GM21737 (cell line): ENCODE data around the gene ACTG2.

ENCODE experiments used
- ATAC-seq: cut with Tn5 transposase; IDR thresholded peaks from one replicate; pipeline ENCODE4 v1.9.1; 2021; ENCODE audit warnings: mild to moderate bottlenecking, moderate library complexity; ENCODE audit not compliant: unreplicated experiment

The ACTG2 gene

DNA sequence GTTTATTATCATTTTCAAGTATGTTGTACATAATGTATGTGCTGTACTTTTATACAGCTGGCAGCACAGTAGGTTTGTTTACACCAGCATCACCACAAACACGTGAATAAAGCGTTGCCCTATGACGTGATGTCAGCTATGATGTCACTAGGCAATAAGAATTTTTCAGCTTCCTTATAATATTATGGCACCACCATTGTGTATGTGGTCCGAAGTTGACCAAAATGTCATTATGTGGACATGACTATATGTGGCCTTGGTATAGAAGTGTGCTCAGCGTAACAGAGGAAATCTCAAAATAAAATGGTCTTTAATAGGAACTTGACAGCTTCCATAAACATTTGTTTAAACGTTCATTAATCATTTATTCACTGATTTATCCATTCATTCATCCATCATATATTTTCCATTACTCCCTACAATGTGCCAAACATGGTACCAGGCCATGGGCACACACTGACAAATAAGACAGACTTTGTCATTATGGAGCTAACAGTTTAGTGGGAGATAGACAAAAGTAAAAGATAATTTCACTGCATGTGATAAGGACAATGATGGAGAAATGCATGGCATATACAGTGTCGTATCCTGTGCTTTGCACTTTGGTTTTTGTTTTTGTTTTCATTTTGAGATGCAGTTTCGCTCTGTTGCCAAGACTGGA is 18.9 kb downstream of the ACTG2 start:
- no peak for ATAC-seq

DNA sequence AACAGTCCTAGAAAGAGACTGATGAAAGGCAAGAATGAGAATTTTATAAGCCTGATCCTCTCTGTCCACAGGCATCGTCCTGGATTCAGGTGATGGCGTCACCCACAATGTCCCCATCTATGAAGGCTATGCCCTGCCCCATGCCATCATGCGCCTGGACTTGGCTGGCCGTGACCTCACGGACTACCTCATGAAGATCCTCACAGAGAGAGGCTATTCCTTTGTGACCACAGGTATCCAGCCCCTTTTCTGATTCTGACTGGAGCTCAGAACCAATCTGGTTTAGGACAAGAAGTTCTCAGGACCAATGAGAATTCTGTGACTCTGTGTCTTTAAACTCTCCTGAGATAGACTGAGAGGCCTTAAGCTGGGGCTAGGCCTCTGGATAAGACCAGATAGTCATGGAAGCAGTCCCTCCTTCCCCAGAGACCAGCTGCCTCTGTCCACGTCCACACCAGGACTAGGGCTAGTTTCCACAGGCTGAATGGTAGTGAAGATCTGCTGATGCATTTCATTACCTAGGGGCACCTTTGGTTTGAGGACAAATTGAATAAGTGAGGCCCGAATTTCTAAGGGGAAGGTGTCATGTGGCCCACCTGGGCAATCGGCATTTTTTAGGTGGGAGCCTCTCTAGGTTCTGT is 20.7 kb downstream of the ACTG2 start:
- no peak for ATAC-seq

DNA sequence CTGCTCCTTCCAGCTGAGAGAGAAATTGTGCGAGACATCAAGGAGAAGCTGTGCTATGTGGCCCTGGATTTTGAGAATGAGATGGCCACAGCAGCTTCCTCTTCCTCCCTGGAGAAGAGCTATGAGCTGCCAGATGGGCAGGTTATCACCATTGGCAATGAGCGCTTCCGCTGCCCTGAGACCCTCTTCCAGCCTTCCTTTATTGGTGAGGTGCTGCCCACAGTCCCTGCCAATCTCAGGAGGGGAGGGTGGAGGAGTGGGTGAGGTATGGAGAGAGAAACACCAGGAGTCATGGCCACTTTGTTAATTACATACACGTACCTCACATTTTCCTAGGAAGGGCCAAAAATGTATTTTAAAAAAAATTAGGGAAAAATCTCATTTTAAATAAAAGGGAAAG is 21.9 kb downstream of the ACTG2 start:
- no peak for ATAC-seq

DNA sequence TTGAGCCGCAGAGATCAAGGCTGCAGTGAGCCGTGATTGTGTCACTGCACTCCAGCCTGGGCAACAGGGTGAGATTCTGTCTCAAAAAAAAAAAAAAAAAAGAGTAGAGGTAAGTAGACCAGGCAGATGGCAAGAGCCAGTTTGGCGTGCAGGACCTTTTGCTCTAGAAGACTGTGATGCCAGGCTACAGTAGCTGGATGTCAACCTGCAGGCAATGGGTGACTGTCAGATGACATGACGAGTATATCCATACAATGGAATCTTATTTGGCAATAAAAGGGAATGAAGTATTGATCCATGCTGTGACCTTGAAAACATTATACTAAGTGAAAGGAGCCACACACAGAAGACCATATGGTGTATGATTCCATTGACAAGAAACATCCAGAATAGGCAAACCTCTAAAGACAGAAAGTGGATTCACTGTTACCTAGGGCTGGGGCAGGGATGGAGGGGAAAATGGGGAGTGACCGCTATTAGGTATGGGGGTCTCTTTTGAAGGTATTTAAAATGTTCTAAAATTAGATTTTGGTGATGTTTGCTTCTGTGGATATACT is 22.7 kb downstream of the ACTG2 start:
- no peak for ATAC-seq

DNA sequence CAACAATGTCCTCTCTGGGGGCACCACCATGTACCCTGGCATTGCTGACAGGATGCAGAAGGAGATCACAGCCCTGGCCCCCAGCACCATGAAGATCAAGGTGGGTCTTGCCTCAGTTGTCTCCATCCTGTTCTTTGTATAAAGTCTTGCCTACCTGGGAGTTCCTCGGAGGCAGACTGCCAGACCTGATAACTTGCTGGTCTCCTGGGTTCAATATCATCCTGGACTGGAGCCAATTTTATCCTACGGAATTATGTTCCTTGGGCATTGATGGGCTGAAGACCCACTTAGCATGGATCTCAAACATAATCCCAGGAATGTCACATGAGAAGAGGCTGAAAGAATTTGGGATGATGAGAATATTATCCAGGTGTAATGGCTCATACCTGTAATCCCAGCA is 23.9 kb downstream of the ACTG2 start:
- no peak for ATAC-seq

DNA sequence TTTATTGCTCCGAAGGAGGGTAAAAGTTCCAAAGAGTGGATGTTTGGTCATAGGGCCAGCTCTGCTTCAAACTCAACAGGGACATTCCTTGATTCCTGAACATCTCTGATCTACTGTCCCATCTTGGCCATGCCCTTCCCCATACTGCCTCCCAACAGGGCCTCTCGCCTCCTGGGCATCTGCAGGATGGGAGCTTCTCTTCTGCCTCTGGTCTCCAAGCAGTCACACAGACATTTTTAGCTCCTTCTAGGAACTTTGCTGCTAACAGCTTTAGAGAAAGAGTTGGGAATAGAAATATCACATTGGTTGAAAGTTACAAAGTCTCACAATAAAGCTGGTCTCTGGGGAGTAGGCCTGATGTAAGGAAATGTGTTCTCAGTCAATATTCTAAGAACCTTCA is 24.5 kb downstream of the ACTG2 start:
- ATAC-seq: no peak

DNA sequence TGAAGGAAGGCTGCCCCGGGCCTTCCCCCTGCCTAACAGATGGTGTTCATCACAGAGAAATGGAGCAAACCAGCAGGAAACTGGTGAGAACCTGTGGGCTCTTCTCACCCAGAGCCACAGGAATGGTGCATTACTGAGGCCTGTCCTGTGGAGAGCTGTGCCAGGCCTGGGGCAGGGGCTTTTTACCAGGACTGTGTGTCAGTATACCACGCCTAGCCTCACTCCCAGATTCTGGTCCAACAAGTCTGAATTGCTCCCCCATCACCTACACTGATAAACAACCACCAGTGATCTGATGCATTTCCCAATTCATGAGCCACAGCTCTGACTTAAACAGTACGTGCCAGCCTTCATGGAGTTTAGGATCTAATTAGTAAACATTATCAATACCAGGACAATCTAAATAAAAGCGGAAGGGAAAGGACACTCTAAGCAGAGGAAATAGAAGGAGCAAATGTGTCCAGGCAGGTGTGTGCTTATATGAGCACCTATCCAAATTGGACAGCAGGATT is 24.9 kb downstream of the ACTG2 start:
- no peak for ATAC-seq

DNA sequence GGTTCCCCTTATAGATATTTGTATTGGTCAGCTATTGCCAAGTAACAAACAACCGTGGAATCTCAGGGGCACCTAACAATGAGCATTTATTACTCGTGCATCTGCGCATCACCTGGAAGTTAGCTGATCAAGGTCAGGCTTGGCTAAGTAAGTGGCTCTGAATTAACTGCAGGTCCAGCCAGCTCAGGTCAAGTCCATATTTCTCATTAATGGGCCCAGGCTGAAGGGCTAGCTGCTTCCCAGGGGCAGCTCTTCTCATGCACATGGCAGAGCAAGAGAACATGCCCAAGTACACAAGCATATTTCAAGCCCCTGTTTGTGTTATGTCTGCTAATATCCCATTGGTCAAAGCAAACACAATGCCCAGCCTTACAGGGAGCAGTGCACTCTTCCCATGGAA is 26.0 kb downstream of the ACTG2 start:
- no peak for ATAC-seq

DNA sequence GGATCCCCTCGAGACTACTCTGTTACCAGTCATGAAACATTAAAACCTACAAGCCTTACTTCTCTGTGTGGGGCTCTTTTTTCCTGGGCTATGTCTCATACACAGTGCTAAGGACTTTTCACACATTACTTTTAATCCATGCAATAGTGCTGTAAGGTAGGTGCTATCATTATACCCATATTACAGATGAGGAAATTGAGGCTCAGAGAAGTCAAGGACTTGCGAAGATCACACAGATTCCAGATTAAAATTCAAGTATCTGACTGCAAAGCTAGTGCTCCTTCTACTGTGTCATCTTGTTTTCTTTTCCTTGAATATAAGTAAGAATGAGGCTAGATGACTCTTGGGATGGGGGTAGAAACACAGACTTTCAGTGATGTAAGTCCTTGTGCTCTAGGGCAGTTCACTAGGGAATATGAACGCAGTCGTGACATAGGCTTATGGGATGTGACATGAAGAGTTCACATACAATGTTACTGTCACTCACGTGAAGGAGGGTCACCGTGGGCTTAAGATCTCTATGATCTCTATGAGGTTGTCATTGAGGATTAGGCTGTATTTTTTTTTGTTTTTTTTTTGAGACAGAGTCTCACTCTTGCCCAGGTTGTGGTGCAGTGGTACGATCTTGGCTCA is 26.9 kb downstream of the ACTG2 start:
- no peak for ATAC-seq

DNA sequence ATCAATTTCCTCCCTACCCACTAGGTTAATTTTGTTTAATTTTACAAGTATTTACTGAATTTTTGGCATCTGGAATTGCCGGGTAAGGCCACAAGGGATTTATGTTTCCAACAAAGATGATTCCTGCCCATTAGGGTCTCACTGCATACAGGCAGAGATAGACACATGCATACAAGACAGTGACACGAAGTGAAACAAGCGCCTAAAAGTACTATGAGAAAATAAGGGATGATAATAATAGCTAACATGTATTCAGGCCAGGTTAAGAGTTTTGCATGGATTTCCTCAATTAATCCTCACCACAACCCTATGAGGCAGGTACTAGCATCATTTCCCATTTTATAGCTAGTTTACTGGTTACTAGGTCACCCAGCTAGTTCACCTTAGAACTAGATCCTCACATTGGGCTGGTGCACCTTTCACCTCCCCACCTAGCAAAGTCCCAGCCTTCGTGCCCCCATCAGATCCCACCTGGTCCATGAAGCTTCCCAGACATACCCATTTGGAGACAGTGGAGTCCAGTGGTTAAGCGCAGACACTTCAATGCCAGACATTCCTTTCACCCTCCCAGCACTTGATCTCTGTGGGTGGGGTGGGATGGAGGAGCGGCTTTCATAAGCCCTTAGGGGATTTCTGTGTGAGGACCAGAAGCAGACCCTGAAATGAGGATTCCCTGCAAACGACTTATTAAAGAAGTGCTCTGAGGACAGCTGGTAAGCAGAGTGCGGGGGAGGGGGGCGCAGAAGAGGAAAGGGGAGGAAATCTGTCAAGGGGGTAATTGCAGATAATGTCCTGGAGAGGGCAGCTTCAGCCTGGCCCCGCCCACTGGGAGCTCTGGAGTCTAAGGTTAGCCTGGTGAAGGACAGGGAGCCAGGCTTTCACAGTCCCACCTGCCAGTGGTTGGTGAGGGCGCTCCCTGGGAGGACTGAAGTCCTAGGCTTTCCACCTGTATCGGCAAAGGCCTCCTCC is 28.1 kb downstream of the ACTG2 start:
- ATAC-seq: no peak

DNA sequence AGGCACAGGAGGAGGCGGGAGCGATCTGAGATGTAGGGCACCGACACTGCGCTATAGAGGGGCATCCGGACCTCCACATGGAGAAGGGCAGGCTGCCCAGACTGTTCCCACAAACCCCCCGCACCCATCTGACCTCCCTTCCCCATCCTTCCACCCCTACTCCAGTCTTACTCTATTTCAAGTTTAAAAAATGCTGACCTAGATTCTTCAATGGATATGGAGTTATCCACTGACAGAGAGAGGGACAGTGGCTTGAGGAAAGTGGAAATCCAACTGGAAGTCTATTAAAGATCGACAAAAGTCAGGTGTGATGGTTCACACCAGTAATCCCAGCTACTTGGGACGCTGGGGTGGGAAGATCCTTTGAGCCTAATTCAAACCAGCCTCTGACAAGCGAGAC is 28.8 kb downstream of the ACTG2 start:
- no peak for ATAC-seq

DNA sequence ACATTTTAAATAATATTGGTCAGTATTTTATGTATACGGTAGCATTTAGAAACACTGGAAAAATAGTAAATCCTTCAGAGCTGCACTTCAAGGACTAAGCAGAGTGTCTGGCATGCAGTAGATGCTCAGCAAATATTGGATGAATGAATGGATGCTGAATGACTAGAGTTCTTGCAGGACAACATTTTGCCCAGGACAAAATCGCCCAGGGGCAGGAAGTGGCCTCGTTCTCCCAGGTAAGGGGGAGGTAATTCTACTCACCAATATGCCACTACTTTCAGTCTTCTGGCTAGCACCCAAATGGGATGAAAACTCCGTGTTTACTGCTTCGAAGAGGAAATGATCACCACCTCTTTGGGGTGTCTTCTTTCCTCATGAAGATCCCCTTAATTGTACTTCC is 29.9 kb downstream of the ACTG2 start:
- ATAC-seq: no peak

DNA sequence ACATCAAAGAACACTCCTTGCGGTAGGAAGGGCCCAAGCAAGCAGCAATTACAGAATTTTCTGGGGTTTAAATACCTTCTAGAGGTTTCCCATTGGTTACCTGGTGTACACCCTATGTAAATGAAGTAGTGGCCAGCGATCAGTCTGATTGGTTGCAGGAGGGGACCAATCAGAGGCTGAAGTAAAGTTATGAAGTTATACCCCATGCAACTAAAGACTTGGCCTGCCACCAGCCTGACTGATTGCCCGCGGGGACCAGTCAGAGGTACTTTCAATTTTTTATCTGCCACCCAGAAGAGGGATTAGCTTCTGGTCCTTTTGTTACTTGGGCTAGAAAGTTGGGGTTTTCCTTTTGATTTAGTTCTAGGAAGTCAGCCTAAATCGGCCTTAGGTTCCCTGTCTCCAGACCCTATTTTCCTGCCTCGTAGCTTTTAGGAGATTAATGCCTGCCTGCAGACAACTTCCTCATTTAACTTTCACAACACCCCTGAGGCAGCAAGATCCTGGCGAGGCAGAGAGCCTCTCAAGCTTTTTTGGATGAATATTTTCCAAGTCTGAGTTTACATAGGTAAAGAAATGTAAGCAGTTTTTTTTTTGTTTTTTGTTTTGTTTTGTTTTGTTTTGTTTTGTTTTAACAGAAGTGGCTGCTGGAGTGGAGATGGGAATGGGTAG is 32.4 kb downstream of the ACTG2 start:
- ATAC-seq: no peak

DNA sequence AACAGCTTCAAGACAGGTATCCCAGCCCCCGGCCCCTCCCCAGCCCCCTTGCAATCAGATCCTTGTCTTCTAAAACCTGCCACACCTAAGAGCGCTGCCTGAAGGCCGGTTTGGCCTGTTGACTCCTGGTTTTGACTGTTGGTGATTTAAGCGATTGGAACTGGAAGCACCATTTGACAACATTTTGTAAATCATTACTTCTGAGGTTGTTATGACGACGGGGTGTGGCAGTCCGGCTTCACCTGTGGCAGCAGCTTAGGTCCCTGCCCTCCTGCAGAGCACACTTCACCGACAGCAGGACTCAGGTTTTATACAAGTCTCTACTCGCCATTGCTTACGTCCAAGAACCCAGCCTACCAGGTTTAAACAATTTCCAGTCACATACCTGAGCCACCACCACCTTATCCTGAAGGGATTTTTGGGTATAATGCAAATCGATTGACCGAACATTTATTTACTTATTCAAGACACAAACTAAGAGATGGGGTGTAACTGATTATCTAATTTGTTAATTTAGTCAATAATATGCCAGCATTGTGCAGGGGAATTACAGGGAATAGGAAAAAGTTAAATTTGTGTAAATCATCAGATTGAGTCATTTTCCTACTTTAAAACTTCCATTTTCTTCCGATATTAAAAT is 33.2 kb downstream of the ACTG2 start:
- ATAC-seq: no peak

DNA sequence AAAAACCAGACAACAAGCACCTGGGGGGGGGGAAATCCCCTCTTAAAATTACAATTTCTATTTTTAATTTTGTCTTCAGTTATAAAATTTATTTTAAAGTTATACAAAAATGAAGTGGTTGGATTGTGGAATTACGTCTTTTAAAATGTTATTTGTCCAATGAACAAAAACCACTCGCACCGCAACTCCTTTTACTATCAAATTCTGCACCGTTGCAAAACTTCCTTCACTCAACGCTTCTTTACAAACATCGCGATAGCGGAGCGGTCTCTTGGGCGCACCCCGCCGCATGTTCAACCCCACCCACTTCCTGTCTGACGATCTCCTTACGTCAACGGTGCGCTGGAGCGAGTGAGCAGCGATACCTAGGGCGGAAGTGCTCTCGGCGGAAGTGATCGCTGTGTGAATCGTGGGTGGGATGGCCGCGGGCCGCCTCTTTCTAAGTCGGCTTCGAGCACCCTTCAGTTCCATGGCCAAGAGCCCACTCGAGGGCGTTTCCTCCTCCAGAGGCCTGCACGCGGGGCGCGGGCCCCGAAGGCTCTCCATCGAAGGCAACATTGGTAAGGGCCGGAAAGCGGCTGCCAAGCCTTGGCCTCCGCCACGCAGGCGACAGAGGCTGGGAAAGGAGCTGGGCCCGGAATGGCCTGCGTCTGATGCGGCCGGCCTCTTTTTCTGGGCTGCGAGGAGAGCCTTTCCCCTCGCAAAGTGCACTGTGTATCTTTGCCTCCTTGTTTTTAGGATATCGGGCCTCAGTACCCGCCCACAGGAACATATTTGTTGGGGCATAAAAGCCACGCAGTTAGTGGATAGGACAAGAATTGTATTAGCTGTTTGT is 33.9 kb downstream of the ACTG2 start, which contains the start of gene DGUOK:
Gene DGUOK (plus strand): TSS at position 388 of the 835 bp plus-strand sequence. CDS start 31 bp downstream, at position 419.
- ATAC-seq: peak; percentile 97

DNA sequence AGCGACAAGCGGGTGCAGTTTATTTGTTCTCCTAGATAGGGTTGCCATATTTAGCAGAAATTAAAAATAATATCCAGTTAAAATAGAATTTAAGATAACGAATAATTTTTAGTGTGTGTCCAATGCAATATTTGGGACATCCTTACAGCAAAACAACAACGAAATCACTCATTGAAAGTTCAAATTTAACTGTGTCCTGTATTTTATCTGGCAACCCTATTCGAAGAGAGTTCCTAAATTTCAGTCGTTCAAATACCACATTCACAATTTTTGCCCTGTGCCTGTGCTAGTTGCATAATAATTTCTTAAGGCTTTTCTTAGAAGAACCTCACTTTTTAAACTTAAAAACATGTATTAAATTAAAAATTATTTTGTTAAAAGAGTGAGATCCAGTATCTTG is 34.5 kb downstream of the ACTG2 start:
- ATAC-seq: no peak

DNA sequence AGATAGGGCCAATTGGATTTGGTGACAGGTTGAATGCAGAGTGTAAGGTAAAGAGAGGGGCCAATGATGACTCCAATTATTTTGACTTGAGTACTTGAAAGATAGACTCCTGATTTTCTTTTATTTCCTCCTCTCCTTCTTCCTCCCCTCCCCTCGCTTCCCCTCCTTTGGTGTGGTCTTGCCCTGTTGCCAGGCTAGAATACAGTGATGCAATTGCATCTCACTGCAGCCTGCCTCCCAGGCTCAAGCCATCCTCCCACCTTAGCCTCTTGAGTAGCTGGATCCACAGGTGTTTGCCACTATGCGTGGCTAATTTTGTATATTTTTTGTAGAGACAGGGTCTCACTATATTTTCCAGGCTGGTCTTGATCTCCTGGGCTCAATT is 36.1 kb downstream of the ACTG2 start:
- ATAC-seq: no peak

DNA sequence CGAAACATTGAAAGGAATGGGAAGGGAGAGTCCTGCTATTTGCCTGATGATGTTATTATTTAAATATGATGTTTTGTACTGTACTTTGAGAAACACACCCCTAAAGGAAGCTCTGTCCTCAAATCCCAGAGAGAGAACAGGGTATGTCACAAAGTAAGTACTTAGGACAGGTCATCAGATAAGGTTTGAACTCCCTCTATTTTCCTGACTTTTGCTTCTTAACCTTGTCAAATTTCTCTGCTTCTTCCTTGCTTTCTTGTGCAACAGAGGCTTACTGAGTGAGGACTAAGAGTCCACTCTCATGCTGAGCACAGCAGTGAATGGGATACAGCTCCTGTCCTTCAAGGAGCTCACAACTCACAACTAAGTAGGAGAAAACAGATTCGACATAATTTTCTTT is 37.6 kb downstream of the ACTG2 start:
- ATAC-seq: no peak
